ENCODE measurements around the gene FOXF2.

DNA sequence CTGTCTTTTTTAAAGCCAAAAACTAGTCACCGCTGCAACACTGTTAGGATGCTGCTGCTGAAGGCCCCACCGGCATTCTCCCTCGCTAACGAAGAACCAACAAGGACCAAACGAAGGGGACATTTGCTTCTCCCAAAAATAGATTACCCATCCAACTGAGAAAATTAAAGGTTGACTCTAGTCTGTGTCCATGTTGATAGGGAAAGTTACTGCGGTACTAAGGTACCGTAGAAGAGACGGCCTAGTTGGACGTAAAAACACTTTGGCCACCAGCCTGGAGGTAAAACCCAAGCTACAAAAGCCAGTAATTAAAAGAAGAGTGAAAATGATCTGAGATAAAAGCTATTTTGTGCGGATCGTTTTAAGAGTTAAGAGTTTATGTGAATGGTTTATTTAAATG is 11.8 kb upstream of the FOXF2 start:
- TF ChIP-seq ZNF570 (CRISPR knock-in tag; IDR thresholded peaks at IDR 0.05; ENCODE audit: borderline replicate concordance) (no peak), CTCF (CRISPR knock-in tag; IDR thresholded peaks at IDR 0.05) (no peak)

Measured in HepG2 (cell line).